Esophagus muscularis mucosa (tissue), 4 donors: ENCODE data around the gene DAZAP1. TPM values are rescaled to one million over a fixed set of nuclear protein-coding genes. Genes with fewer than 3 reads are reported as not detected.

Source experiments
- DNase-seq: peaks from one replicate; pipeline ENCODE4 v3.0.0-alpha.2; 2017; ENCODE audit errors: extremely low spot score
- H3K27ac ChIP-seq, 4 donors: fragments of 200-600 bp; sonication (generic); replicated peaks in 1 of 4; 1 replicate in 3 of 4; 2 replicates in 1 of 4; pipeline ENCODE4 v1.5.1; 2016 to 2019; ENCODE audit warnings: mild to moderate bottlenecking in 1 of 4
- H3K27me3 ChIP-seq, 4 donors: fragments of 200-600 bp; sonication (generic); one replicate each; pipeline versions ENCODE4 v1.5.1 to v1.6.0; 2016 to 2019
- H3K36me3 ChIP-seq, 4 donors: fragments of 200-600 bp; sonication (generic); one replicate each; pipeline ENCODE4 v1.5.1; 2016 to 2019
- H3K4me1 ChIP-seq, 4 donors: fragments of 200-600 bp; sonication (generic); one replicate each; pipeline ENCODE4 v1.5.1; 2016 to 2019
- H3K4me3 ChIP-seq, 4 donors: fragments of 200-600 bp; sonication (generic); 1 replicate in 2 of 4; 2 replicates in 2 of 4; pipeline ENCODE4 v1.5.1; 2016 to 2019; ENCODE audit warnings: mild to moderate bottlenecking in 4 of 4, moderate library complexity in 1 of 4
- H3K9me3 ChIP-seq, 4 donors: fragments of 200-600 bp; sonication (generic); 1 replicate in 3 of 4; 2 replicates in 1 of 4; pipeline ENCODE4 v1.5.1; 2016 to 2019
- EP300 ChIP-seq: sonication (generic); formaldehyde crosslinking; IDR thresholded peaks from one replicate; pipeline ENCODE4 v1.6.1; 2017; ENCODE audit warnings: antibody characterized with exemption
- POLR2A ChIP-seq: fragments of 450-650 bp; IDR thresholded peaks from one replicate; pipeline ENCODE4 v1.6.1; 2017; ENCODE audit warnings: antibody characterized with exemption, moderate library complexity, mild to moderate bottlenecking, low read depth
- POLR2AphosphoS5 ChIP-seq, 2 donors: sonication (generic); formaldehyde crosslinking; IDR thresholded peaks; one replicate each; pipeline ENCODE4 v1.6.1; 2017; ENCODE audit warnings: antibody characterized with exemption in 2 of 2
- WGBS: methylation state at CpG from one replicate; pipeline ENCODE4 v1.1.5; 2018; 5-methylcytosine and 5-hydroxymethylcytosine counted together
- intact Hi-C: fragments of 100-400 bp; cut with DNase I; formaldehyde crosslinking; loops from one replicate; pipeline ENCODE4 v1.15.1; 2023
- total RNA-seq, 4 donors: library from RNA; depleted of rRNA; stranded (reverse); fragments of >200 nt; gene quantifications; one replicate each; pipeline versions ENCODE4 v1.1.0 to v1.2.1, GENCODE V29; 2016
- TF ChIP-seq, protein P1 (sequence below), 3 experiments: fragments of 200-600 bp in 2 of 3; fragments of 450-650 bp in 1 of 3; sonication (generic) in 2 of 3; IDR thresholded peaks; one replicate each; pipeline ENCODE4 v1.5.1; 2017 to 2019; ENCODE audit warnings: antibody characterized with exemption in 3 of 3, mild to moderate bottlenecking in 2 of 3, moderate library complexity in 1 of 3

Gene DAZAP1
- total RNA-seq, 4 donors from 2014 or later, result 44.9 to 79.4 (median 52.9) TPM

DNA sequence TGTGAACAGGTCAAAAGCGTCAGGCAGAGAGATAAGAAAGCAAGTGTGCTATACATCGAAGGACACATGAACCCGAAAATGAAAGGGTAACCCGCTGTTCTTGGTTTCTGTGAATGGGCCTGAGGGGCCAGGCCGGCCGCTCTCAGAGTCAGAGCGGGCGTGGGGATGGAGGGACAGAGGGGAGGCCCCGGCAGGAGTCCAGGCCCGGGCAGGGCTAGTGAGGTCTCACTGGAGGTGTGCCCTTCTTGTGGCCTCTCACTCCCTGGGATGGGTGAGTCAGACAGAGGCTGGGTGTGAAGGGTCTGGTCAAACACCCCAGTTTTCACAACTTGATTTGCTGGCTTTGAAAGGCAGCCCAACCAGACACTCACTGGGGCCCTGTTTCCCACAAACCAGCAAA is 41.1 kb upstream of the DAZAP1 start:
- H3K36me3 ChIP-seq, result peaks cover 42 to 98% (median 90%) of the 10 kb centered on the region in 4 donors
- H3K9me3 ChIP-seq, result no peaks in the 10 kb centered on the region
- no peak for DNase-seq
- 89% methylated on average over 10 of the region's 10 CpGs for WGBS
- H3K27ac ChIP-seq, result no peak overlapping the region
- H3K4me1 ChIP-seq, result peaks cover 11 to 14% (median 13%) of the 10 kb centered on the region in 4 donors
- TF ChIP-seq POLR2AphosphoS5 (IDR thresholded peaks at IDR 0.05) (no peak), POLR2A (no peak), EP300 (no peak)
- TF ChIP-seq, protein P1, sequence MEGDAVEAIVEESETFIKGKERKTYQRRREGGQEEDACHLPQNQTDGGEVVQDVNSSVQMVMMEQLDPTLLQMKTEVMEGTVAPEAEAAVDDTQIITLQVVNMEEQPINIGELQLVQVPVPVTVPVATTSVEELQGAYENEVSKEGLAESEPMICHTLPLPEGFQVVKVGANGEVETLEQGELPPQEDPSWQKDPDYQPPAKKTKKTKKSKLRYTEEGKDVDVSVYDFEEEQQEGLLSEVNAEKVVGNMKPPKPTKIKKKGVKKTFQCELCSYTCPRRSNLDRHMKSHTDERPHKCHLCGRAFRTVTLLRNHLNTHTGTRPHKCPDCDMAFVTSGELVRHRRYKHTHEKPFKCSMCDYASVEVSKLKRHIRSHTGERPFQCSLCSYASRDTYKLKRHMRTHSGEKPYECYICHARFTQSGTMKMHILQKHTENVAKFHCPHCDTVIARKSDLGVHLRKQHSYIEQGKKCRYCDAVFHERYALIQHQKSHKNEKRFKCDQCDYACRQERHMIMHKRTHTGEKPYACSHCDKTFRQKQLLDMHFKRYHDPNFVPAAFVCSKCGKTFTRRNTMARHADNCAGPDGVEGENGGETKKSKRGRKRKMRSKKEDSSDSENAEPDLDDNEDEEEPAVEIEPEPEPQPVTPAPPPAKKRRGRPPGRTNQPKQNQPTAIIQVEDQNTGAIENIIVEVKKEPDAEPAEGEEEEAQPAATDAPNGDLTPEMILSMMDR (IDR thresholded peaks at IDR 0.05), result no peak
- H3K27me3 ChIP-seq, result no peaks in the 10 kb centered on the region
- intact Hi-C loops, result no loop called here
- no peak overlapping the region for H3K4me3 ChIP-seq

DNA sequence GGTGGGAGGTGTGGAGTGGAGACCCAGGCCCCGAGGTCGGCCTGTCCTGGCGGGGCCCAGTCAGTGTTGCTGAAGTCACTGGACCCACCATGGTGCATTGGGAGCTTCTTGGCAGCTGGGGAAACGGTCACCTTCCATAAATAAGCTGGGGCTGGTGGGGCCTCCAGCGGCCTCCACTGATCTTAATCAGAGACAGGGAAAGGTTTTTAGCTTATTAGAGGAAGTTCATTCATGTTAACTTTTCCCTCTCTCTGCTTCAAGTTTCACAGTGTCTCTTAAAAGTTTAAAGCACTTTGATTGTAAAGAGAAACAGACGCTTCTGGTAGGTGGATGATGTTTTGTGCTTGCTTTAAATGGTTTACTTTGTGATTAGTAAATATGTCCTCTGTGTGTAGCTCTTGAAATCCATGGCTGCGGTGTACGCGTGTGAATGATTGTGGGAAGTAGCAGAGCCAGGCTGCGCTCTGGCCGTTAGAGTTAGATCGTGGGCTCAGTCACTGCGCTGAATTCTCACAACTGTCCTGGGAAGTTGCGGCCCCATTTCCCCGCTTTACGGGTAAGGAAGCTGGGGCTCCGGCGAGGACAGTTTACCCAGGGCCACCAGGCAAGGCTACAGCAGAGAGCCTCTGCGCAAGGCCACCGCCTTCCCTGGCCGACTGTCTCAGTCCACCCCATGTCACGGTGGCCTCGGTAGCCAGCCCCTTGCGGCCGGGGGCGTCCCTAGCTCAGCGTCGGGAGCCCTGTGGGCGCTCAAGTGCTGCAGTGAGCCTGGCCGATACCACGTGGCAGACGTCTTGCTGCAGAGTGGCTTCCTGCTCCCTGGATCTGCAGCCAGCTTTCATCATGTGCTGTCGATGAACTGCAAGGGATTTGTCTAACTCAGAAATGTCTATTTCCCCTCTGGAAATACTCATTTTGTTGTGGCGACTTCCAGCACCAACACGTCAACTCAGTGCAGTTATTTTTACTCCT is 40.2 kb upstream of the DAZAP1 start:
- H3K27me3 ChIP-seq, result no peaks in the 10 kb centered on the region
- no peak overlapping the region for H3K27ac ChIP-seq
- no peaks in the 10 kb centered on the region for H3K9me3 ChIP-seq
- intact Hi-C loops, result no loop called here
- peaks cover 2 to 5% (median 4%) of the 10 kb centered on the region in 4 donors for H3K4me1 ChIP-seq
- 75% methylated on average over 21 of the region's 35 CpGs for WGBS
- TF ChIP-seq POLR2AphosphoS5 (IDR thresholded peaks at IDR 0.05) (no peak), POLR2A (no peak), EP300 (no peak)
- TF ChIP-seq, protein P1 (IDR thresholded peaks at IDR 0.05), result no peak
- DNase-seq, result no peak
- no peak overlapping the region for H3K4me3 ChIP-seq
- peaks cover 44 to 97% (median 94%) of the 10 kb centered on the region in 4 donors for H3K36me3 ChIP-seq

DNA sequence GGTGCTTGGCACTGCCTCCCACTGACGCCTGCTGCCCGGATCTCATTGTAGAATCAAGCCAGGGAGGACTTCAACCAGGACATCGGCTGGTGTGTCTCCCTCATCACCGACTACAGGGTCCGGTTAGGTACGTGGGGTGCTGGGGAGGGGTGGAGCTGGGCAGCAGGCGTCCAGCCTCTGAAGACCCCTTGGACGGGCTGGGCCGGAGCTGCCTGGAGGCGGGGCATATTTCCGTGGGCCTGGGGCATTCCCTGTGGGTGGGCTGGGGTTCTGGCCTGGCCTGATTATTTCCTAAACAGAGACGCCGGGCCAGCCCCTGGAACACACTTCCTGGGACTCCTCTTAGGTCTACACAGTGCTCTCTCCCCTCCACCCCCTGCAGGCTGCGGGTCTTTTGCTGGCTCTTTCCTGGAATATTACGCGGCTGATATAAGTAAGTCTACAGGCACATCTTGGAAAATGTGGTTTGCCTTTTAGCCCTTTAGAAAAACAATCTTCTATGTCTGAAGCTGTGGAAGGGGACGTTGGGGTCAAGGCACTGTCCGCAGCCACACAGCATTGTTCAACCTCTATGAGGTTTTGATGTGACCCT is 38.1 kb upstream of the DAZAP1 start:
- peaks cover 44 to 97% (median 93%) of the 10 kb centered on the region in 4 donors for H3K36me3 ChIP-seq
- H3K4me3 ChIP-seq, result no peak overlapping the region
- DNase-seq, result no peak
- TF ChIP-seq EP300 (no peak), POLR2A (no peak), POLR2AphosphoS5 (IDR thresholded peaks at IDR 0.05) (no peak)
- TF ChIP-seq, protein P1 (IDR thresholded peaks at IDR 0.05), result no peak
- intact Hi-C loops, result no loop called here
- peaks cover 13 to 20% (median 17%) of the 10 kb centered on the region in 4 donors for H3K4me1 ChIP-seq
- no peaks in the 10 kb centered on the region for H3K9me3 ChIP-seq
- H3K27me3 ChIP-seq, result no peaks in the 10 kb centered on the region
- WGBS, result 95% methylated on average over 15 of the region's 18 CpGs
- H3K27ac ChIP-seq, result no peak overlapping the region

DNA sequence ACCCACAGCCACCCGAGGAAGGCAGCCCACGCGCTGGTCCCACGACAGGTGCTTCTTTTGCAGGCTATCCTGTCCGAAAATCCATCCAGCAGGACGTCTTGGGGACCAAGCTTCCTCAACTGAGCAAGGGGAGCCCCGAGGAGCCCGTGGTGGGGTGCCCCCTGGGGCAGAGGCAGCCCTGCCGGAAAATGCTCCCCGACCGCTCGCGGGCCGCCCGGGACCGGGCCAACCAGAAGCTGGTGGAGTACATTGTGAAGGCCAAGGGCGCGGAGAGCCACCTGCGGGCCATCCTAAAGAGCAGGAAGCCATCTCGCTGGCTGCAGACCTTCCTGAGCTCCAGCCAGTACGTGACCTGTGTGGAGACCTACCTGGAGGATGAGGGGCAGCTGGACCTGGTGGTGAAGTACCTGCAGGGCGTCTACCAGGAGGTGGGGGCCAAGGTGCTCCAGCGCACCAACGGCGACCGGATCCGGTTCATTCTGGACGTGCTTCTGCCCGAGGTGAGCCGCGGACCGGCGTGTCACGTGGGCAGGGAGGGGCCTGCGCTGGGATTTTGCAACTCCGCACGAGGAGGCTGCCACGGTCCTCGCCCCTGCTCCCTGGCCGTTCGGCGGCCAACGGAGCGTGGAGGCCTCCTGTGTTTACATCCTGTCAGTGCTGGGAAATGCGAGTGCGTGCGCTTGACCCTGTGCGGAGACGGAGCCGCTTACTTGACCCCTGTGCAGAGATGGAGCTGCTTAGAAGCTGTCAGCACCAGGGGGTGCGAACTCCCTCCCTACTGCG is 36.6 kb upstream of the DAZAP1 start:
- Histone ChIP-seq H3K27me3 (no peaks in the 10 kb centered on the region), H3K27ac (no peak overlapping the region), H3K4me3 (no peak overlapping the region), H3K9me3 (no peaks in the 10 kb centered on the region), H3K36me3 (peaks cover 44 to 90% (median 85%) of the 10 kb centered on the region in 4 donors), H3K4me1 (peaks cover 13 to 22% (median 18%) of the 10 kb centered on the region in 4 donors)
- 88% methylated on average over 33 of the region's 52 CpGs for WGBS
- TF ChIP-seq POLR2A (no peak), POLR2AphosphoS5 (IDR thresholded peaks at IDR 0.05) (no peak), EP300 (no peak)
- TF ChIP-seq, protein P1 (IDR thresholded peaks at IDR 0.05), result no peak
- no peak for DNase-seq
- intact Hi-C loops, result no loop called here
